GDM1 (cell line): ENCODE data around the gene KLHL30.

Experiments used
- DNase-seq: peaks from one replicate; lab custom pipeline; 2025; lab: John Stamatoyannopoulos, UW

The KLHL30 gene

DNA sequence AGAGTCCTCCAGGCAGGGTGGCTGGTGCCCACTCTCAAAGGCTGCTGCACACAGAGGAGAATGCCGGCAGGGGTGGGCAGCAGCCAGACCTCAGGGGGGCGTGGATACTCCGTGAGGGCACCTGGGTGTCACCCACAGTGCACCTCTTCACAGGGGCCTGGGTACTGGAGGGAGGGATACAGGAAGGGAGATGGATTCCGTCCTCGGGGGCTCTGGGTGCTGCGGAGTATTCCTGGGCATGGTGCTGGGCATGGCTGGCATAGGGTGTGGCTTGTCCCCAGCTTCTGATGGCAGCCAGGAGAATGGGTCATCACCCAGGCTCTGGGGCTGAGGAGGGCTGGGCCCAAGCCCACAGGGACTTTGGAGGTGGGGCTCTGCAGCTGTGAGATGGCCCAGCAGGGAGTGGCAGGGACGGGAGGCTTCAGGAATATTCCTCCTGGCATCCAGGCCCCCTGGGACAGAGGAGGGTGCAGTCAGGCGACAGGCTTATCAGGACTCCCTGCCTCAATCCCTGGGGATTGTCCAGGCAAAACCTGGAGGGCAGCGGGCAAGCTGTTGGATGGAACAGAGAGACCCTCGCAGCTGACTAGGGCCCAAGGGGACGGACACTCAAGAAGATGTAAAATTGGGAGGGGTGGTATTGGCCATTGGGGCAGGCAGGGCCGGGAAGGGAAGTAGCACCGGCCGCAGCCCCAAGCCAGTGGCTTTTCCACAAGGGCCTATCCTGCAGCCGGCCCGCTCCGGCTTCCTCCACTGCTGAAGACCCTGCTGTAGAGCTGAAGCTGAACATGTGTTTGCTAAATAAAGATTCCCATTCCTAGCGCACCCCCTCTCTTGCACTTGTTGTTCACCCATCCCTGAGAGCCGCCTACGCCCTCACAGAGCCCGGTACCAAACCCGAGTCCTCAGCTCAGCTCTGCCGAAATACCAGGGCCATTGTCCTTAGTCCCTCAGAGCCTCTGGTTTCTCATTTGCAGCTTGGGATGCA, 5.7 kb upstream of the KLHL30 start:
- no peak for DNase-seq

- no peak for DNase-seq
Observed at GRCh38 chr2:238133499-238134392, 4.7 kb upstream of the KLHL30 start.

DNA sequence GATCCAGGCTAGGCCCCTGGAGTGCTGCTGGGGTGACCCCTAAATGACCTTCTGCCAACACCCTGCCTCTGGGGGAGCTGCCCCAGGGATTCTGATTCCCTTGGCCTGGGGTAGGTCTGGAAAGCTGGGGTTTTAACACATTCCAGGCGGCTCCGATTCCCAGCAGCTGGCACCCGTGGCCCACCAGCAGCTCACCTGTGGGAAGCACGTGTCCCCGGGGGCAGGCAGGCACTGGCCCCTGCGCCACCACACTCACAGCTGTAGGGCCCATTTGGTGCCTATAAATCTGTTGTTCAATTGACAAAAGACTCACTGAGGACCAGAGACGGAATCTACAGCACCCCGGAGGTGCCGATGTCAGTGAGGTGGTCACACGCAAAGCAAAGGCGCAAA, 4.1 kb upstream of the KLHL30 start:
- no peak for DNase-seq

- DNase-seq: no peak
Observed at GRCh38 chr2:238135601-238136150, 2.8 kb upstream of the KLHL30 start.

GRCh38 chr2:238136820-238137537, 1.5 kb upstream of the KLHL30 start:
- DNase-seq: no peak

DNA sequence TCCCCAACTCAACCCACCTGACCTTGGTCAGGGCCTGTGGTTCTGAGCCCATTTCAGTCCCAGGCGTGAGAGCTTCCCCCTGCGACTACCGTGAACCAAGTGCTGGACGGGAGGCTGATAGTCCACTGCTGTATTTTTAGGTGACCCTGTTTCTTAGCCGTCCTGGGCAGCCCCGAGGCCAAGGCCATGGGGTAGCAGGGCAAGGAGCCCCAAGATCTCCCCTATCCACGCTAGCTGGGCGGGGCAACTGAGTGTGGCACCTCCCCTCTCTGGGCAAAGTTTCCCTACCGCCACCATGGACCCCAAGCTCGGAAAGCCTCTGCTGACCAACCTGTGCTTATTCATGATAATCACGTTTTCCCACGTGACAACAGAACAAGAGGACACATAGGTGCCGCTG, 583 bp upstream of the KLHL30 start:
- no peak for DNase-seq

DNA sequence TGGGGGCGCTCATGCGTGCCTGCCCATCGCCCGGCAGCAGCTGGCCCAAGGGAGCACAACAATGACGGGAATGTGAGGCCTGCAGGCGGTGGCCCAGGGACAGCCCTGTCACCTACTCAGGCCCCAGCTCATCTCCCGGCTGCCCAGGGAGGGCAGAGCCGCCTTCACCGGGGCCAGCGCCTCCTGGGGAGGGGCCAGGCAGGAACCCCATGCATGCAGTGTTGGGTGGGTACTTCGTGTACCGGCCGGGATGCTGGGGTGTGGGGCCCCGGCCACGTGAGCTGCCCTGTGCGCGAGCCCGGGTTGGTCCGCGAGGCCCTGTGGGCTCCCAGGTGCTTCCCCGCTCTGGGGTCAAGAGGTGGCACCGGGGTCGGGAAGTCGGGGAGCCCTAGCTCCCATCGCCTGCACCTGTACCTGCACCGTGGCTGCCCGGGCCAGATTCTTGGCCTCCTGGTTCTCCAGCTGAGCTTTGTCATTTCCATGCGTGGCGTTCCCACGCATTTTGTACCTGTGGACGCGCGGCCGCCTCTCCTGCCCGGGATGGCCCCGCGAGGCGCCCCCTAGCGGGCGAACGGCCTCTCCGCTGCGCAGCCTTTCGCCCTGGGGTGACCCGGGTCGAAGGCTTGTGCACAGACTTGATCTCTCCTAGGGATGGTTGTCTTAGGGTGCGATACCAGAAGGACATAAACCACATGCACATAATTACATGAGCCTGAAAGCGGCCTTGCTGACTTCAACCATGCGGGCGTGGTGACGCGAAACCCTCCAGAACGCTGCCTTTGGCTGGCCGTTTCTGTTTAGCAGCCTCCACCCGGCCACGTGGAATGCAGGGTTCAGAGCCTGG, 950 bp downstream of the KLHL30 start:
- no peak for DNase-seq

DNA sequence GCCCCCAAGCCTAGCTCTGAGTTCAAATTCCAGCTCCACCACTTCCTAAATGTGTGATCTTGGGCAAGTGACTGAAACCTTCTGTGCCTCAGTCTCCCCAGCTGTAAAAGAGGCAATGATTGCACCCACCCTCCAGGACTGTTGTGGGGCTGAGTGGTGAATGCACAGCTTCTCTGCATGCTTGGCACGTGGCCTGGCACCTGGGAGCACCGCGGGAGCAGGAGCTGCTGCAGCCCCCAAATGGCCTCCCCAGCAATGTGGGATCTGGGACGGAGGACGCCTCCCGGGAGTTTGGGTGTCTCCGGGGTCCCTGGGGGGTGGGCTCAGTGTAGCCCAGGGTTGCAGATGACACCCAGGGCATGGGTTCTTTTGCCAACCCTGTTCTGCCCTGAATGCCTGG, 1.6 kb downstream of the KLHL30 start:
- no peak for DNase-seq

DNA sequence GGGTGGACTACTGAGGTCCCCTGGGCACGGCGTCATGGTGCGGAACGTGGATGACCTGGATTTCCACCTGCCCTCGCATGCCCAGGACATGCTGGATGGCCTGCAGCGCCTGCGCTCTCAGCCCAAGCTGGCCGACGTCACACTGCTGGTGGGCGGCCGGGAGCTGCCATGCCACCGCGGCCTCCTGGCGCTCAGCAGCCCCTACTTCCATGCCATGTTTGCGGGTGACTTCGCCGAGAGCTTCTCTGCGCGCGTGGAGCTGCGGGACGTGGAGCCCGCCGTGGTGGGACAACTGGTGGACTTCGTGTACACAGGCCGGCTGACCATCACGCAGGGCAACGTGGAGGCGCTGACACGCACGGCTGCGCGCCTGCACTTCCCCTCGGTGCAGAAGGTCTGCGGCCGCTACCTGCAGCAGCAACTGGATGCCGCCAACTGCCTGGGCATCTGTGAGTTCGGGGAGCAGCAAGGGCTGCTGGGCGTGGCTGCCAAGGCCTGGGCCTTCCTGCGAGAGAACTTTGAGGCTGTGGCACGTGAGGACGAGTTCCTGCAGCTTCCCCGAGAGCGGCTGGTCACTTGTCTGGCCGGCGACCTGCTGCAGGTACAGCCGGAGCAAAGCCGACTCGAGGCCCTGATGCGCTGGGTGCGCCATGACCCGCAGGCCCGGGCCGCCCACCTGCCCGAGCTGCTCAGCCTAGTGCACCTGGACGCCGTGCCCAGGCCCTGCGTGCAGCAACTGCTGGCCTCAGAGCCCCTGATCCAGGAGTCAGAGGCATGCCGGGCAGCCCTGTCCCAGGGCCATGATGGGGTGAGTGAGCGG, 2.5 kb downstream of the KLHL30 start:
- DNase-seq: no peak

GRCh38 chr2:238141541-238142318, 3.3 kb downstream of the KLHL30 start:
- no peak for DNase-seq

- no peak for DNase-seq
Observed at GRCh38 chr2:238142382-238143205, 4.1 kb downstream of the KLHL30 start.

DNA sequence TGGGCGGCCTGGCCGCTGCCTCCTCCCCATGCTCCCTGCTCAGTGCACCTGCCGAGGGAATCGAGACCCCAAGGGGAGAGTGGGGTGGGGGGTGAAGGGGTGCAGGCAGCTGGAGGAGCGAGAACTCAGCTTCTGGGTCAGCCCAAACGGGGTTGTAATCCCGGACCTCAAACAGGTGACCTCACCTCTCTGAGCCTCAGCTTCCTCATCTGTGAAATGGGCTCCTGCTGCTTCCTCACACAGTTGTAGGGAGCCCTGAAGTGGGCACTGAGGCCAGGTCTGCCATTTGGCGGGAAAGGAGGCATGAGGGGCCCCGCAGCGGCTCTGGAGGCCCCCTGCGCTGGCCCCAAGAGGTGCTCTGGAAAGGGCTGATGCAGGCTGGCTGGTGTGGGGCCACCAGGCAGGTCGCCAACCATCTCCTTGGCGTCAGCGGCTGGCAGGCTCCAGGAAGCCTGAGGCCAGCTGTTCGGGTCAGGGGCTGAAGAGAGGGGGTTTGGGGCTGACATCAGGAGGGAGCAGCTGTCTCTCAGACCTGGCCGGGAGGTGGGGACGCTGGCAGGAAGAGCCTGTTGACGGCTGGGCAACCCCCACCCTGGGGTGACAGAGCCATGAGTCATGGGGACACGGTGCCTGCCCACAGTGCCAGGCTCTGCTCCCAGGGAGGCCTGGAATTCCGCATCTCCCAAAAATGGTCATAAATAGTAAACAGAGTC, 4.9 kb downstream of the KLHL30 start:
- DNase-seq: no peak

DNA sequence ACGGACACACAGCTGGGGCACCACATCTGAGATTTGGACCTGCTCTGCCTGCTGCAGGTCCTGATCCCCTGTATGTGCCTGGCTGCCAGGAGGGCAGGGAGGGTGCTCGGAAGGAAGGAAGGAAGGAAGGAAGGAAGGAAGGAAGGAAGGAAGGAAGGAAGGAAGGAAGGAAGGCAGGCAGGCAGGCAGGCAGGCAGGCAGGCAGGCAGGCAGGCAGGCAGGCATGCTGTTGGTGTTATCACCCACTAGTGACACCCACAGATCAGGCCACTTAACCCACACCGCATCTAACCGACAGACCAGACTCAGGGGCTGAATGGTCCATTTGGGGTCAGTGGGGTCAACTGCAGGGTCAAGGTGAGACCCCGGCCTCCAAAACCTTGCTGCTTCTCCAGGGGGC, 5.8 kb downstream of the KLHL30 start:
- DNase-seq: no peak

- no peak for DNase-seq
Observed at GRCh38 chr2:238145046-238145445, 6.6 kb downstream of the KLHL30 start.

GRCh38 chr2:238145851-238146250, 7.4 kb downstream of the KLHL30 start:
- DNase-seq: no peak

DNA sequence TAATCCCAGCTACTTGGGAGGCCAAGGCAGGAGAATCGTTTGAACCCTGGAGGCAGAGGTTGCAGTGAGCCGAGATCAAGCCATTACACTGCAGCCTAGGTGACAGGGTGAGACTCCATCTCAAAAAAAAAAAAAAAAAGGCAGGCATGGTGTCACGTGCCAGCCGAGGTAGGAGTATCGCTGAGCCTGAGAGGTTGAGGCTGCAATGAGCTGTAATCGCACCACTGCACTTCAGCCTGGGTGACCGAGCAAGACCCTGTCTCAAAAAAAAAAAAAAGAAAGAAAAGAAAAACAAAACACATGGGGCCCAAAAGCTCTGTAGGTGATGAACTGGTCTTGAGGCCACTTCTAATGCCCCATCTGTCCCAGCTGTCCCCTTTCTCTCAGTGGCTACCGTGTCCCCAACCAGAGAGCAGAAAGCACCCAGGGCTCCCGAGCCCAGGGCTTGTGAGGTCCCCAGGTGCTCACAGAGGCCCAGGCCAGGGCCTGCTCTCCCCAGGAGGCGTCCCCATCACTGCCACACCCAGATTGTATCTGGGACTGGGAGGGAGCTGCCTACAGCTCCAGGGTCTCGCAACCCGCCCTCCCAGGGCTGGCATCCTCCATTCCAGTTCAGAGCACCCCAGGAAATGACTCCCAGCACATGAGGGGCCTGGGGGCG, 8.5 kb downstream of the KLHL30 start:
- DNase-seq: no peak

GRCh38 chr2:238148981-238149380, 10.5 kb downstream of the KLHL30 start:
- DNase-seq: no peak
